IPS-18c (cell line): ENCODE measurements around the gene FARP2.
A peak's percentile ranks its signal among the peaks of the same experiment; 100 is the strongest.
"Not testable (repeated sequence)": the region's sequence is repeated elsewhere in the genome, so short reads cannot be mapped to it uniquely, and the experiment has no call there.

Experiments used
- H3K4me3 ChIP-seq: 2 replicates; pipeline ENCODE4 v1.7.0; 2013; ENCODE audit warnings: low read depth, mild to moderate bottlenecking, low read length, moderate library complexity; ENCODE audit not compliant: insufficient read depth
- H3K9me3 ChIP-seq: one replicate; pipeline ENCODE4 v1.6.1; 2013; ENCODE audit warnings: mild to moderate bottlenecking, low read length, moderate library complexity; ENCODE audit not compliant: control insufficient read depth, insufficient read depth

The FARP2 gene

DNA sequence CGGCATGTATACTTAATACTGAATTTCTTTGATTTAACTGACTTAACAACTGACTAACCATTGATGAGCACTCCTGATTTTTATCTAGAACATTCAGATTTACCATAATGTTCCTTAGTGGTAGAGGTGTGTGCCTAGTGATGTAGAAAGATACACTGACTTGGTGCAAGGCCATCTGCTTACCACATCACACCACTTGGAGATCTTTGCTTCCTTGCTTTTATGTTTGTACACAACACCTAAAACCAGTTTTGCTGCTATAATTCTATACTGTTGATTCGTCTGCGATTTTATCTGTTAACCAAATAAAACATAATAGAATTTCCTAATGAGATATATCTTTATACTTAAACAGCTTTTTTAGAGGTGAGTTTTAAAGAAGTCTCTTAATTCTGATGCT lies 3.9 kb upstream of the FARP2 start:
- no peak overlapping the region for H3K4me3 ChIP-seq
- no peaks in the 10 kb centered on the region for H3K9me3 ChIP-seq

DNA sequence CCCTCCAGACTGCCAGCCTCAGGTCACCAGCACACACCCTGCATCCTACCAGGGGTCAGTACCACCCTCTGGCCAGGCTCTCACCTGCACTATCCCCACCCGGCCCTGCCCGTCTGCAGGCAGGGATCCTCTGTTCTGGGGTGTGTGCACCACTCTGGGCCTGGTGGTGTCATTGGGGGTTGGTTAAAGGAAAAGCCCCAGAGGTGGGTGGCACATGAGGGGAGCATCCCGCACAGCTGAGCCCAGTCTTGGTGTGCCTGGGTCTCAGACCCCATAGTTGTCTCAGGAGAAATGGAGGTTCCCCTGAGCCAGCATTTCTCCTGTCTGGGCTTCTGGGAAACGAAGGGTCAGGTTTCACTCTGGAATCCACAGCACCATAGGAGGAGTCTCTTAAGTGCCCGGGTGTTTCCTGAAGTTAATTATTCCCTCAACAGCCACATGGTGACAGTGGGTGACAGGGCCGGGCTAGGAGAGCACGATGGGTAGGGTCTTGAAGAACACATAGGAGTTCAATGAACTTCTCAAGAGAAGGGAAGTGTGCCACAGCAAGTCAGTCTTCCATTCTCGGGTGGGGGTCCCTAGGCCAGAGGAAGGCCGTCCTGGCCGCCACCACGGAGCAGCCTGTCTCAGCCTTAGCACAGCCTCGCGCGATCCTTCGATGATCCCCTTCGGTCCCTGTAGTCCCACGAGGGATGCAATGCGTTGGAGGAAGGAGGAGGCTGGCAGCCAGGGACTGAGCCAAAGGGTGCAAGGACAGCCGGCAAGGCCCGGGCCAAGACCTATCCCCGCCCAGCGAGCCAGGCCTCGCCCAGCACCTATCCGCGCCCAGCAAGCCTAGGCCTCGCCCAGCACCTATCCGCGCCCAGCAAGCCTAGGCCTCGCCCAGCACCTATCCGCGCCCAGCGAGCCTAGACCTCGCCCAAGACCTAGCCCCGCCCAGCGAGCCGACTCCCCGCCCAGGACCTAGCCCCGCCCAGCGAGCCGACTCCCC lies 1.1 kb upstream of the FARP2 start:
- no peaks in the 10 kb centered on the region for H3K9me3 ChIP-seq
- peak overlapping the region; percentile 57 for H3K4me3 ChIP-seq

DNA sequence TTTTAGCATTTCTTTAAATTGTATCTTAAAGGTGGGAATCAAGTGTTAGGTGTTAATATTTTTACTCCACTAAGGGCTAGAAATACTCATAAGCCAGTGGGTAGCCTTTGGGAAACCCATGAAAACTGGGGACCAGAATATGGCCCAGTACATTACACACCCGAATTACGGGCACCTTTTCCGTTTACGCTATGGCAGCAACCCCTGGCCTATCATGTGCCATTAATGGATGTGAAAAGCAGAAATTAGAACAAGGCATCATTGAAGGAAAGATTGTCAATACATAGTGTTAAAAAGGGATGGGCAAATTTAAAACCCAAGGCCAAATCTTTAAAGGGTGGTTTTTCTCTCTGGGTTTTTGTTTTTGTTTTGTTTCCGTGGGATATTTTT lies 781 bp downstream of the FARP2 start:
- Histone ChIP-seq H3K4me3 (peak overlapping the region; percentile 84), H3K9me3 (no peaks in the 10 kb centered on the region)

GRCh38 chr2:241357531-241357930 lies 1.4 kb downstream of the FARP2 start:
- Histone ChIP-seq H3K4me3 (0 out of 2 replicates have a peak overlapping the region, but pooled peaks have one; percentile 84), H3K9me3 (no peaks in the 10 kb centered on the region)

- Histone ChIP-seq H3K4me3 (no peak overlapping the region), H3K9me3 (no peaks in the 10 kb centered on the region)
Observed at GRCh38 chr2:241358470-241358869, 2.4 kb downstream of the FARP2 start.

DNA sequence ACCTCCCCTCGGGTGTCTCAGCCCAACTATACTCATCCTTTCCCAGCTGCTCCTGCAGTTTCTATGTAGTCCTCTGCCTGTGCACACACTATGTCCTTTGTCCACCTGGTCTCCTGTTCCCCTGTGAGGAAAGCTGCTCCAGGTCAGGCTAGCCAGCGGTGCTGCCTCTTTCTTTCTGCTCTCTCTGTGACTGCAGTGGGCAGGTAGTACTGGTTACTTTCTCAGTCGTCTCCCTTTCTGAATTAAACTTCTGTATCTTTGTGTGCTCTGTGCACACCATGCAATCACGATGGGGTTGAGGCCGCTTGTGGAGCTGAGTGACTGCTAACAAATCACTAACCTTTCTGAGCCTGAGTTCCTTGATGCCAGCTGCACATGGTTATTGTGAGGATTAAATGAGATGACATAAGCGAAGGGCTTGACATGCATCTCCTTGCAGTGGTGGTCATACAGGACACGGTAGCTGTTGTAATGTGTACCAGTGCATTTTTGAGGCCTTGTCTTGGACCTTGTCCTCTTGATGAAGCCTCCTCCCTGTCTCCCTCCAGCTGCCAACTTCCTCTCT lies 3.5 kb downstream of the FARP2 start:
- Histone ChIP-seq H3K4me3 (no peak overlapping the region), H3K9me3 (no peaks in the 10 kb centered on the region)

DNA sequence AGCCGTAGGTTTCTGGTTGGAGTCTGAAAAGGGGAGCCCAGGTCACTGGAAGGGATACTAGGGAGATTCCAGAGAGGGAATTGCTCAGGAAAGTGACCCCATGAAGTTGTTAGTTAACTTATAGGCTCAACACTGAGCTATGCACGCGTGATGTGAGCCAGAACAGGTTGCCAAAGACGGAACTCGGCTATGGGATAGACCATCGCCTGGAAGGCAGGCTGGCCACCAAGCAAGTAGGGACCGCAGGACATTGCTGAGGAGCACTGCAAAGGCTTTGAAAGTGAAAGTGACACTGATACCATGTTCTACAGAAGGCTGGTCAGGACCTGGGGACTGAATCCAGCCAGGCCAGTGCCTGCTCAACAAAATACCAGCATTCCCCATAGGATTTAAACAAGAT lies 7.3 kb downstream of the FARP2 start:
- Histone ChIP-seq H3K4me3 (no peak overlapping the region), H3K9me3 (no peaks in the 10 kb centered on the region)

GRCh38 chr2:241364781-241365180 lies 8.7 kb downstream of the FARP2 start:
- Histone ChIP-seq H3K9me3 (no peaks in the 10 kb centered on the region), H3K4me3 (no peak overlapping the region)

DNA sequence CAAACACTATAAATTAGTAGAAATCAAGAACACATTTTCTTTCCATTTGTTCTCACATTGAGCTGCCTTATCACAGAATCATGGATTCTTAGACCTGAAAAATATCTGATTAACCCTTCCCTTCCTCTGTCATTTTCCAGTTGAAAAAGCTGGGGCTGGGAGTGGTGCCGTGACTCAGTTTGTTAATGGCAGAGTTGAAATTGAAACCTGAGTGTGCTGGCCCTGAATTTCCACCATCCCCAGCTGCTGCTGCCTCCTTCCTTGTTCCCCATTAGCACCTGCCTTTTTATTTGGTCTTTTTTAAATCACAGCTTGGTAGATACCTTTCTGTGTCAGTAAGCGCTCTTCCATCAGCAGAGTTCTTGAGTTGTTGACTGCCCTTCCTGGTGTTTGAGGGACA lies 10.6 kb downstream of the FARP2 start:
- H3K9me3 ChIP-seq = no peaks in the 10 kb centered on the region
- H3K4me3 ChIP-seq = no peak overlapping the region

DNA sequence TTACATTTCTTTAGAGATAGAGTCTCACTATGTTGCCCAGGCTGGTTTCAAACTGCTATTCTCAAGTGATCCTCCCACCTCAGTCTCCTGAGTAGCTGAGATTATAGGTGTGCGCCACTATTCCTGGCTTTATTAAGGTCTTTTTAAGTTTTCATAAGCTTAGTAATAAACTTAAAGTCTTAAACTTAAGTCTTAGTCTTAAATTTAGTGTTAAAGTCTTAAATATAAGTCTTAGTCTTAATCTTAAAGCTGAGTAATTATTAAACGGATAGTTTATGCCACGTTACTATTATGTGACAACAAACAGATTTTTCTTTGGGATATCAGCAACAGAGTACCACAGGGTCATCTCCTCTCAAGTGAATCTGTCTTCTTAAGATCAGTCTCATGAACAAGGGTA lies 12.6 kb downstream of the FARP2 start:
- H3K9me3 ChIP-seq = no peaks in the 10 kb centered on the region
- H3K4me3 ChIP-seq = no peak overlapping the region

- no peak overlapping the region for H3K4me3 ChIP-seq
Observed at GRCh38 chr2:241372361-241372992, 16.4 kb downstream of the FARP2 start.

GRCh38 chr2:241373446-241373845 lies 17.4 kb downstream of the FARP2 start:
- Histone ChIP-seq H3K9me3 (no peaks in the 10 kb centered on the region), H3K4me3 (no peak overlapping the region)

More at GRCh38 chr2:241372361-241372992, 16.4 kb downstream of the FARP2 start:
- no peaks in the 10 kb centered on the region for H3K9me3 ChIP-seq

GRCh38 chr2:241373906-241374305 lies 17.8 kb downstream of the FARP2 start:
- not testable (repeated sequence) for H3K9me3 ChIP-seq, H3K4me3 ChIP-seq

DNA sequence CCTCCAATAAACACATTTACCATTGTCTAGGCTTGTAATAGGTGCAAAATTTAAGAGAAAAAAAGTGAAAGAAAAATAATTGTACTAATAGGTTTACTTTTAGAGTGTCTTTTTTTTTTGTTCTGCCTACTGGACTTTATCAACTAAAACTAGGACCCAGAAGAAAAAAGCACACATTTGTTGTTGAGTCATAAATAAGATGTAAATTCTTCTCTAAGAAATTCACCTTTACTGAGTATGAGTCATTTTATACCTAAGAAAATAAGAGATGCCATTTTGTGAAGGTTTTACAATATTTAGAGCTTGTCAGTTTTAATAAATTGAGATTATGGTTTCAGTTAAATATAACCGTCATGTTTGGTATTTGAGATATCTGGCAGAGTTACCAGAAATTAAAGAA lies 19.2 kb downstream of the FARP2 start:
- Histone ChIP-seq H3K9me3 (no peaks in the 10 kb centered on the region), H3K4me3 (no peak overlapping the region)

DNA sequence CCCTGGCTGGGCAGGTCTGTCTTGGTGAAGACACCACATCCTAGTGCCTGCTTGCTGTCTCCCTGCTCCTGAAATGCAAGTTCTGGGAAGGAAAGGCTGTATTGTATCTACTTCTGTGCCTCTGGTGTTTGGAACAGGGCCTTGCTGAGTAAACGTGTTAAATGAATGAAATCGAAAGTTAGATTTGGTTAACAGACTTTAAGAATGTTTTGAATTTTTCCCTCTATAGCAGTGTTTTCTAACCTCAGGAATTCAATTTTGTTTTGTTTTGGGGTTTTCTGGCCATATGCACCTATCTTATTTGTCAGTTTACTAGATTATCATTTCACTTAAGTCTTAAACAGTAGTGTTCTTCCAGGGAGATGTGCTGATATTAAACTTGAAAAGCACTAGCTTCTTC lies 20.7 kb downstream of the FARP2 start:
- H3K9me3 ChIP-seq = no peaks in the 10 kb centered on the region
- no peak overlapping the region for H3K4me3 ChIP-seq

GRCh38 chr2:241378816-241379215 lies 22.7 kb downstream of the FARP2 start:
- Histone ChIP-seq H3K9me3 (no peaks in the 10 kb centered on the region), H3K4me3 (no peak overlapping the region)

DNA sequence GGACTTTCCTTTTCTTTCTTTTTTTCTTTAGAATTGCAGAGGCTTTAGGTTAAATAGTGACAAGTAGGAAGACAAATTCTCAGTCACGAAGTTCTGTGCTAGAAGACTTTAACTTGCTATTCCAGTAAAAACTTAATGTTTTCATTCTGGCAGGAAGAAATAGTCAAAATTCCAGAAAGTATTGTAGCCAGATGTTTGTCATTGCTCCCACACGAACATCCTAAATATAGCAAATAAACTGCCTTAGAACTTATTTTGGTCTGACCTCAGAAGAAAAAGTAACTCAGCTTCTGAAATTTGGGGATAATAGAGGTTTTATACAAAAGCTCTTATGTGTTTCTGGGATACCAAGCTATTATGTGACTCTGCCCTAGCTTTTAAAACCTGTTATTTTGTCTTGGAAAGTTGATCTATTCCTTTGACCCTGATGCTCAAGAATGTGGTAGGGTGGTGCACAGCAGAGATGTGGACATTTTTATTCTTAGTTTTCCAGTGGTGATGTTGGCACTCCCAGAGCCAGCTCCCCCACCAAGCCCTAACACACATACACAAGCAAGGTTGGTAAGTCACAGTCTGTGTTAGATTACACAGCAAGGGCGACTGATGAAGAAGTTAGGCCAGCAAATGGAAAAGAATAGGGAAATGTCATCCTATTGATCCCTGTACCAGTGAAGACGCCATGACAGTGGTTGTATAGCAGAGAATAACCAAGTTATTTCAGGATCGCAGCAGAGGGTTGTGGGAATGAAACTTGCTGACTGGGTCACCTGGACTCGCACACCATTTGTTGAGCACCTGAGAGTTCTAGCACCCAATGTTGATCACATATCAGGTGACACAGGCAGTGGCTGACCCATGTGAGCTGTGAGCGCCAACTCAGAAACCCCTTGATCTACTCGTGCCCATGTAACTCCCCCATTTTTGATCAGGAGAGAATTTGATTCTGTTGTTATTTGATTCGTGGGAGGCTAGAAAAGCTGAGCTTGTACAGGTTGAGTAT lies 23.7 kb downstream of the FARP2 start:
- no peaks in the 10 kb centered on the region for H3K9me3 ChIP-seq
- H3K4me3 ChIP-seq = no peak overlapping the region
